GM12872 (cell line): Measurements from ENCODE around the gene HIRA.

ENCODE experiments used
- CTCF ChIP-seq: IDR thresholded peaks from 3 replicates; pipeline ENCODE4 v1.5.1; 2011; ENCODE audit warnings: low read depth, mild to moderate bottlenecking, low read length, moderate library complexity; ENCODE audit not compliant: insufficient read depth

HIRA gene

GRCh38 chr22:19466848-19467752 lies 35.6 kb upstream of the HIRA start:
- TF ChIP-seq CTCF = no peak

- no peak for TF ChIP-seq CTCF
Observed at GRCh38 chr22:19466126-19466716, 34.7 kb upstream of the HIRA start.

- no peak for TF ChIP-seq CTCF
Observed at GRCh38 chr22:19464975-19465374, 33.4 kb upstream of the HIRA start.

- TF ChIP-seq CTCF = no peak
Observed at GRCh38 chr22:19464546-19464945, 33.0 kb upstream of the HIRA start.

GRCh38 chr22:19463491-19464469 lies 32.2 kb upstream of the HIRA start:
- no peak for TF ChIP-seq CTCF

- no peak for TF ChIP-seq CTCF
Observed at GRCh38 chr22:19463008-19463407, 31.5 kb upstream of the HIRA start.

GRCh38 chr22:19461506-19461905 lies 30.0 kb upstream of the HIRA start:
- TF ChIP-seq CTCF = no peak
